Panc1 (cell line): ENCODE data around the gene TTC28.

Source experiments
- POLR2AphosphoS5 ChIP-seq: IDR thresholded peaks from 2 replicates; pipeline ENCODE4 v1.6.1; 2012; ENCODE audit warnings: mild to moderate bottlenecking, low read depth, low read length, moderate library complexity
- TF ChIP-seq, protein P1 (sequence below): fragments of 450-650 bp; IDR thresholded peaks from 2 replicates; pipeline ENCODE4 v1.5.1; 2017; ENCODE audit warnings: mild to moderate bottlenecking
- TF ChIP-seq, protein P2 (sequence below), 2 experiments: IDR thresholded peaks; 2 replicates each; pipeline ENCODE4 v1.6.1; 2011 to 2012; ENCODE audit warnings: low read depth in 2 of 2, control low read depth in 1 of 2, low read length in 1 of 2, mild to moderate bottlenecking in 1 of 2, moderate library complexity in 1 of 2; ENCODE audit not compliant: insufficient read depth in 1 of 2

DNA sequence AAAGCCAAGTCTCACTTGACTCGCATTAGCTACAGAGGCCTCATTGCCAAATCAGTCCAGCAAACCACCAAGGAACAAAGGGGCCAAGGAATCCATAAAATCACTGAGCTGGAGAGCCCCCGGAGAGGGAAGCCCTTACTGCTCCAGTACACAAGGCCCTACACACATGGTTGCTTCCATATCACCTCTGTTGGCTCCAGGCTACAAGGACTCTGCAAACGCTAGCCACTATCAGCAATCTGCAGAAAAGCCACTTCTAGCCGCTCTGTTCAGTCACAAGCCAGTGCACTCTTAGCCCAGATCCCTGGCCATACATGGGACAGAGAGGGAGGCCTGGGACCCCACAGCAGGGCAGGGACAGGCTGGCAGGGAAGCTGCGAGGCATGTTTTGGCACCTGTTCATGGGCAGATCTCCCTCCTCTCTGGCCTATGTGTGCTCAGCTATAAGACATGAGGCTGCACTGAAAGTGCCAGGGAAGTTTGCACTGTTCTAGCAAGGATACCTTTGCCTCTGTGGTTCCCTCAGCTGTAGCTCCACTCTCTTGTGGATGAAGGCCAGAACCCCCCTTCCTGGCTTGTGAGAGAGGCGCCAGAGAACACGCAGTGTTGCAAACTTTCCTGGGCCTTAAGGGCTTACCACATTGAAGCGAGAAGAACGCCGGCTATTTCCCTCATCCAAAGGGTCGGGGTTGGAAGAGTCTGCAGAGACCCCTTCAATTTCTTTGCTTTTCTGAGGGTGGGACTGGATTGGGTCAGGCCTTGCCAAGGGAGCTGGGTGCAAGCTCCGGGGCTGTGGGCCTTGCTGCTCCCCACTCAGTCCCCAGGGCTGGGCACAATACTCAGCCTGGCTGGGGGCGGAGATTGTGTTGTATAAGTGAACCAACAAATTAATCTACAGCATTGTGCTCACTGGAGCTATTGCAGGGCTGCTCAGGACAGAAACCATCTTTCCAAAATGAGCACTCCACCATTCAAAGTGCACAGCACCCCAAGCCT, 651.9 kb downstream of the TTC28 start:
- TF ChIP-seq, protein P1, sequence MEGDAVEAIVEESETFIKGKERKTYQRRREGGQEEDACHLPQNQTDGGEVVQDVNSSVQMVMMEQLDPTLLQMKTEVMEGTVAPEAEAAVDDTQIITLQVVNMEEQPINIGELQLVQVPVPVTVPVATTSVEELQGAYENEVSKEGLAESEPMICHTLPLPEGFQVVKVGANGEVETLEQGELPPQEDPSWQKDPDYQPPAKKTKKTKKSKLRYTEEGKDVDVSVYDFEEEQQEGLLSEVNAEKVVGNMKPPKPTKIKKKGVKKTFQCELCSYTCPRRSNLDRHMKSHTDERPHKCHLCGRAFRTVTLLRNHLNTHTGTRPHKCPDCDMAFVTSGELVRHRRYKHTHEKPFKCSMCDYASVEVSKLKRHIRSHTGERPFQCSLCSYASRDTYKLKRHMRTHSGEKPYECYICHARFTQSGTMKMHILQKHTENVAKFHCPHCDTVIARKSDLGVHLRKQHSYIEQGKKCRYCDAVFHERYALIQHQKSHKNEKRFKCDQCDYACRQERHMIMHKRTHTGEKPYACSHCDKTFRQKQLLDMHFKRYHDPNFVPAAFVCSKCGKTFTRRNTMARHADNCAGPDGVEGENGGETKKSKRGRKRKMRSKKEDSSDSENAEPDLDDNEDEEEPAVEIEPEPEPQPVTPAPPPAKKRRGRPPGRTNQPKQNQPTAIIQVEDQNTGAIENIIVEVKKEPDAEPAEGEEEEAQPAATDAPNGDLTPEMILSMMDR: no peak
- TF ChIP-seq, protein P2, sequence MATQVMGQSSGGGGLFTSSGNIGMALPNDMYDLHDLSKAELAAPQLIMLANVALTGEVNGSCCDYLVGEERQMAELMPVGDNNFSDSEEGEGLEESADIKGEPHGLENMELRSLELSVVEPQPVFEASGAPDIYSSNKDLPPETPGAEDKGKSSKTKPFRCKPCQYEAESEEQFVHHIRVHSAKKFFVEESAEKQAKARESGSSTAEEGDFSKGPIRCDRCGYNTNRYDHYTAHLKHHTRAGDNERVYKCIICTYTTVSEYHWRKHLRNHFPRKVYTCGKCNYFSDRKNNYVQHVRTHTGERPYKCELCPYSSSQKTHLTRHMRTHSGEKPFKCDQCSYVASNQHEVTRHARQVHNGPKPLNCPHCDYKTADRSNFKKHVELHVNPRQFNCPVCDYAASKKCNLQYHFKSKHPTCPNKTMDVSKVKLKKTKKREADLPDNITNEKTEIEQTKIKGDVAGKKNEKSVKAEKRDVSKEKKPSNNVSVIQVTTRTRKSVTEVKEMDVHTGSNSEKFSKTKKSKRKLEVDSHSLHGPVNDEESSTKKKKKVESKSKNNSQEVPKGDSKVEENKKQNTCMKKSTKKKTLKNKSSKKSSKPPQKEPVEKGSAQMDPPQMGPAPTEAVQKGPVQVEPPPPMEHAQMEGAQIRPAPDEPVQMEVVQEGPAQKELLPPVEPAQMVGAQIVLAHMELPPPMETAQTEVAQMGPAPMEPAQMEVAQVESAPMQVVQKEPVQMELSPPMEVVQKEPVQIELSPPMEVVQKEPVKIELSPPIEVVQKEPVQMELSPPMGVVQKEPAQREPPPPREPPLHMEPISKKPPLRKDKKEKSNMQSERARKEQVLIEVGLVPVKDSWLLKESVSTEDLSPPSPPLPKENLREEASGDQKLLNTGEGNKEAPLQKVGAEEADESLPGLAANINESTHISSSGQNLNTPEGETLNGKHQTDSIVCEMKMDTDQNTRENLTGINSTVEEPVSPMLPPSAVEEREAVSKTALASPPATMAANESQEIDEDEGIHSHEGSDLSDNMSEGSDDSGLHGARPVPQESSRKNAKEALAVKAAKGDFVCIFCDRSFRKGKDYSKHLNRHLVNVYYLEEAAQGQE (IDR thresholded peaks at IDR 0.05; ENCODE audit: insufficient read depth in 1 of 2, low read depth in 2 of 2, low read length in 1 of 2): no peak
- TF ChIP-seq POLR2AphosphoS5: no peak
